WTC11 (cell line): Measurements from ENCODE around the gene DLX2. TPM values are rescaled to one million over a fixed set of nuclear protein-coding genes. Genes with fewer than 3 reads are reported as not detected.
A peak's percentile ranks its signal among the peaks of the same experiment; 100 is the strongest.

Source experiments
- ATAC-seq: fragments of 200-7000 bp; cut with Tn5 transposase; 2 replicates; pipeline ENCODE4 v1.10.0; 2021; ENCODE audit warnings: mild to moderate bottlenecking, moderate library complexity
- CTCF ChIA-PET: fragments of 300-600 bp; sonication (Branson Sonifier 250); formaldehyde crosslinking; loops from one replicate; lab custom pipeline; 2021; ENCODE audit warnings: antibody characterized with exemption; lab: Charles Lee
- POLR2A ChIA-PET: fragments of 350-600 bp; sonication (Branson Sonifier 250); formaldehyde crosslinking; loops from one replicate; lab custom pipeline; 2021; ENCODE audit warnings: antibody characterized with exemption; lab: Charles Lee
- DNase-seq: peaks from one replicate; pipeline ENCODE4 v3.0.0; 2021; ENCODE audit warnings: low spot score
- H3K27ac Mint-ChIP-seq: 2 replicates; pipeline ENCODE4 v1.8.0; 2021; ENCODE audit warnings: mixed read lengths
- H3K27me3 Mint-ChIP-seq: 2 replicates; pipeline ENCODE4 v1.8.0; 2021; ENCODE audit warnings: low read depth, mild to moderate bottlenecking, moderate library complexity, mixed read lengths
- H3K36me3 Mint-ChIP-seq: 2 replicates; pipeline ENCODE4 v1.8.0; 2021; ENCODE audit warnings: mixed read lengths
- H3K4me1 Mint-ChIP-seq: 2 replicates; pipeline ENCODE4 v1.8.0; 2022; ENCODE audit warnings: mixed read lengths
- H3K4me3 Mint-ChIP-seq: 2 replicates; pipeline ENCODE4 v1.8.0; 2021; ENCODE audit warnings: mild to moderate bottlenecking, moderate library complexity, mixed read lengths
- H3K9me3 Mint-ChIP-seq: 2 replicates; pipeline ENCODE4 v1.8.0; 2021; ENCODE audit warnings: mixed read lengths
- FOXJ3 ChIP-seq: sonication (generic); formaldehyde crosslinking; IDR thresholded peaks from 2 replicates; pipeline ENCODE4 v1.9.0; 2021; ENCODE audit warnings: missing genetic modification reagents, mild to moderate bottlenecking, borderline replicate concordance
- HMGA2 ChIP-seq: fragments of 250-450 bp; sonication (Bioruptor Pico); IDR thresholded peaks from 2 replicates; pipeline ENCODE4 v1.4.0; 2021; ENCODE audit warnings: mild to moderate bottlenecking, moderate library complexity
- KAT7 ChIP-seq: sonication (generic); formaldehyde crosslinking; IDR thresholded peaks from 2 replicates; pipeline ENCODE4 v1.8.1; 2023; ENCODE audit warnings: missing genetic modification reagents, mild to moderate bottlenecking, borderline replicate concordance
- NFATC4 ChIP-seq: fragments of 250-450 bp; sonication (Bioruptor Pico); IDR thresholded peaks from 2 replicates; pipeline ENCODE4 v1.9.0; 2021; ENCODE audit warnings: mild to moderate bottlenecking
- ZNF423 ChIP-seq: fragments of 250-450 bp; sonication (Bioruptor Pico); IDR thresholded peaks from 2 replicates; pipeline ENCODE4 v2.1.2; 2022; ENCODE audit warnings: mild to moderate bottlenecking, moderate library complexity
- total RNA-seq: library from RNA; stranded (reverse); gene quantifications from 3 replicates; pipeline ENCODE4 v1.2.3, GENCODE V29; 2021
- TF ChIP-seq, protein P1 (sequence below): fragments of 250-450 bp; sonication (Bioruptor Pico); IDR thresholded peaks from 2 replicates; pipeline ENCODE4 v1.9.0; 2021; ENCODE audit warnings: mild to moderate bottlenecking, borderline replicate concordance
- TF ChIP-seq, protein P2 (sequence below): sonication (generic); formaldehyde crosslinking; IDR thresholded peaks from 2 replicates; pipeline ENCODE4 v1.8.0; 2022; ENCODE audit warnings: mild to moderate bottlenecking, missing genetic modification reagents
- TF ChIP-seq, protein P3 (sequence below): sonication (generic); formaldehyde crosslinking; IDR thresholded peaks from 2 replicates; pipeline ENCODE4 v1.8.0; 2023; ENCODE audit warnings: missing genetic modification reagents, mild to moderate bottlenecking, borderline replicate concordance

Gene DLX2
- total RNA-seq, 1 experiment from 2014 or later, result 0.28 TPM

DNA sequence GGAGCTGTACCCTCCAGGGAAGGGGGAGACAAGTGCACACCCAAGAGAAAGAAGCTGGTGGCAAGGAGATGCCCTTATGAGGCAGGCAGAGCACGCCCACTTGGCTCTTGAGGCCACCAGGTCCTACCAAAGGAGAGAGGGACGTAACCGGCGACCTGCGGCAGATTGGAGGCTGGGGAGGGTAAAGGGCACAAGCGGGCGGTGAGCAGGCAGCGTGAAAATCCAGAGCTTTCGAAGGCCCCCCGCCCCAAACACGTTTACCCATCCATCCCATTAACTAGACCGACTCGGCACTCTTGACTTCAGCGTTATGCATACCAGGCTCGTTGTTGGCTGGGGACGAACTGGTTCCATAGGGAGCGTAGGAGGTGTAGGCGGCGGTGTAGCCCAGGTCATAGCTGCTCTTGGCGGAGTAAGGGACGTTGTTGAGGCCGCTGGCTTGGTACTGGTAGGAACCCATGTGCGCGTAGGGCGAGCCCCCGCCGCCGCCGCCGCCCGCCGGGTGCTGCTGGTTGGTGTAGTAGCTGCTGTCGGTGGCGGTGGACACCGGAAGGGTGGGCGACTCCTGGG, 794 bp downstream of the DLX2 start:
- POLR2A ChIA-PET, result interaction anchor here (0.6 to 1.7 kb wide), 4 partner anchors 11 to 183 kb away, joined by 3 to 5 read pairs (median 4); partner anchors contain the start of gene DLX1
- CTCF ChIA-PET, result interaction anchor here (0.6 to 7.1 kb wide), 13 partner anchors 9 to 400 kb away, joined by 3 to 123 read pairs (median 5); partner anchors contain the start of gene DLX1
- Mint-ChIP-seq H3K27ac (no peak overlapping the region), H3K4me3 (peak overlapping the region; percentile 72), H3K36me3 (no peaks in the 10 kb centered on the region), H3K9me3 (no peaks in the 10 kb centered on the region)
- peak; percentile 41 for DNase-seq
- TF ChIP-seq KAT7 (CRISPR knock-in tag) (no peak), HMGA2 (CRISPR knock-in tag) (no peak), NFATC4 (no peak), FOXJ3 (CRISPR knock-in tag) (no peak)
- TF ChIP-seq, protein P1, sequence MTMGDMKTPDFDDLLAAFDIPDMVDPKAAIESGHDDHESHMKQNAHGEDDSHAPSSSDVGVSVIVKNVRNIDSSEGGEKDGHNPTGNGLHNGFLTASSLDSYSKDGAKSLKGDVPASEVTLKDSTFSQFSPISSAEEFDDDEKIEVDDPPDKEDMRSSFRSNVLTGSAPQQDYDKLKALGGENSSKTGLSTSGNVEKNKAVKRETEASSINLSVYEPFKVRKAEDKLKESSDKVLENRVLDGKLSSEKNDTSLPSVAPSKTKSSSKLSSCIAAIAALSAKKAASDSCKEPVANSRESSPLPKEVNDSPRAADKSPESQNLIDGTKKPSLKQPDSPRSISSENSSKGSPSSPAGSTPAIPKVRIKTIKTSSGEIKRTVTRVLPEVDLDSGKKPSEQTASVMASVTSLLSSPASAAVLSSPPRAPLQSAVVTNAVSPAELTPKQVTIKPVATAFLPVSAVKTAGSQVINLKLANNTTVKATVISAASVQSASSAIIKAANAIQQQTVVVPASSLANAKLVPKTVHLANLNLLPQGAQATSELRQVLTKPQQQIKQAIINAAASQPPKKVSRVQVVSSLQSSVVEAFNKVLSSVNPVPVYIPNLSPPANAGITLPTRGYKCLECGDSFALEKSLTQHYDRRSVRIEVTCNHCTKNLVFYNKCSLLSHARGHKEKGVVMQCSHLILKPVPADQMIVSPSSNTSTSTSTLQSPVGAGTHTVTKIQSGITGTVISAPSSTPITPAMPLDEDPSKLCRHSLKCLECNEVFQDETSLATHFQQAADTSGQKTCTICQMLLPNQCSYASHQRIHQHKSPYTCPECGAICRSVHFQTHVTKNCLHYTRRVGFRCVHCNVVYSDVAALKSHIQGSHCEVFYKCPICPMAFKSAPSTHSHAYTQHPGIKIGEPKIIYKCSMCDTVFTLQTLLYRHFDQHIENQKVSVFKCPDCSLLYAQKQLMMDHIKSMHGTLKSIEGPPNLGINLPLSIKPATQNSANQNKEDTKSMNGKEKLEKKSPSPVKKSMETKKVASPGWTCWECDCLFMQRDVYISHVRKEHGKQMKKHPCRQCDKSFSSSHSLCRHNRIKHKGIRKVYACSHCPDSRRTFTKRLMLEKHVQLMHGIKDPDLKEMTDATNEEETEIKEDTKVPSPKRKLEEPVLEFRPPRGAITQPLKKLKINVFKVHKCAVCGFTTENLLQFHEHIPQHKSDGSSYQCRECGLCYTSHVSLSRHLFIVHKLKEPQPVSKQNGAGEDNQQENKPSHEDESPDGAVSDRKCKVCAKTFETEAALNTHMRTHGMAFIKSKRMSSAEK, result no peak
- TF ChIP-seq, protein P2, sequence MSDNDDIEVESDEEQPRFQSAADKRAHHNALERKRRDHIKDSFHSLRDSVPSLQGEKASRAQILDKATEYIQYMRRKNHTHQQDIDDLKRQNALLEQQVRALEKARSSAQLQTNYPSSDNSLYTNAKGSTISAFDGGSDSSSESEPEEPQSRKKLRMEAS (CRISPR knock-in tag), result no peak
- TF ChIP-seq, all 79 proteins: peak for 0
- peaks cover 99% of the 10 kb centered on the region for H3K27me3 Mint-ChIP-seq
- peak; percentile 3 for ATAC-seq
- H3K4me1 Mint-ChIP-seq, result peaks cover 42% of the 10 kb centered on the region

DNA sequence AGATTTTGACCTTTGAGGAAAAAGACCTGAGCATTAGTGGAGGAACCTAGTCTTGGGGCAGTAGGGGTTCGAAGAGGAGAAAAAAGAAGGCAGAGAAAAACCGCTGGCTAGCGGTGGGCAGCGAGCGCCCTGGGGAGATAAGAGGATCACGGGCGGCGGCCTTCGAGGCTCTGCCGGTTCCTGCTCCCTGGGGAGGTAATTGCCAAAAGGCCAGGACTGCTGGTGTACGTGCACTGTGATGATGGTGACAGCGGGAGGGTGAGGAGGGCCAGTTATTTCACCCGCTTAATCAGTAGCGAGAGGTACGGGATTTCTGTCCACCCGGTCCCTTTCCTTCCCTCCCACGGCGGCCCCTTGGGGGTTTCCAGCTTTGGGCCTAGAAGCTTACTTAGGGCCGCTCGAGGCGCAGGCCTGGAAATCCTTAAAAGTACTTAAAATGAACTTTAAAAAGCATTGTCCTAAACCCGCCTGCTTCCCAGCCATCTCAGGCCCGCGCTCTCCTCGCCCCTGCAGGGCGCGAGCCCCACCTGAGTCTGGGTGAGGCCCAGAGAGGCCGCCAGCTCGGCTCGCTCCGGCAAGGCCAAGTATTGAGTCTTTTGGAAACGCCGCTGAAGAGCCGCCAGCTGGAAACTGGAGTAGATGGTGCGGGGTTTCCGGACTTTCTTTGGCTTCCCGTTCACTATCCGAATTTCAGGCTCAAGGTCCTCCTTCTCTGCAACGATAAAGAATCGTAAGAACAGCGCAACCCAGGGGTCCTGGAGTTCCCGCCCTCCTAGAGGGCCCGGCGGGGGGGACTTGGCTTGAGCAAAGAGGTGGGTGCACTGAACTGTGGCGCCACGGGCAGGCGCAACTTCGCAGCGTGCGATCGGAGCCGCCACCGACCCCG, 1.5 kb downstream of the DLX2 start:
- H3K4me3 Mint-ChIP-seq, result peak overlapping the region; percentile 72
- no peak for DNase-seq
- ChIA-PET POLR2A (interaction anchor here (0.6 to 1.7 kb wide), 4 partner anchors 11 to 180 kb away, joined by 3 to 5 read pairs (median 4); partner anchors contain the start of gene DLX1), CTCF (interaction anchor here (0.6 to 7.1 kb wide), 9 partner anchors 8 to 398 kb away, joined by 3 to 123 read pairs (median 7); partner anchors contain the start of gene DLX1)
- H3K4me1 Mint-ChIP-seq, result peaks cover 47% of the 10 kb centered on the region
- H3K27ac Mint-ChIP-seq, result no peak overlapping the region
- TF ChIP-seq ZNF423 (CRISPR knock-in tag), result peak; percentile 37; the same call in 1 of the 2 replicates
- TF ChIP-seq NFATC4, result no peak
- TF ChIP-seq, protein P3, sequence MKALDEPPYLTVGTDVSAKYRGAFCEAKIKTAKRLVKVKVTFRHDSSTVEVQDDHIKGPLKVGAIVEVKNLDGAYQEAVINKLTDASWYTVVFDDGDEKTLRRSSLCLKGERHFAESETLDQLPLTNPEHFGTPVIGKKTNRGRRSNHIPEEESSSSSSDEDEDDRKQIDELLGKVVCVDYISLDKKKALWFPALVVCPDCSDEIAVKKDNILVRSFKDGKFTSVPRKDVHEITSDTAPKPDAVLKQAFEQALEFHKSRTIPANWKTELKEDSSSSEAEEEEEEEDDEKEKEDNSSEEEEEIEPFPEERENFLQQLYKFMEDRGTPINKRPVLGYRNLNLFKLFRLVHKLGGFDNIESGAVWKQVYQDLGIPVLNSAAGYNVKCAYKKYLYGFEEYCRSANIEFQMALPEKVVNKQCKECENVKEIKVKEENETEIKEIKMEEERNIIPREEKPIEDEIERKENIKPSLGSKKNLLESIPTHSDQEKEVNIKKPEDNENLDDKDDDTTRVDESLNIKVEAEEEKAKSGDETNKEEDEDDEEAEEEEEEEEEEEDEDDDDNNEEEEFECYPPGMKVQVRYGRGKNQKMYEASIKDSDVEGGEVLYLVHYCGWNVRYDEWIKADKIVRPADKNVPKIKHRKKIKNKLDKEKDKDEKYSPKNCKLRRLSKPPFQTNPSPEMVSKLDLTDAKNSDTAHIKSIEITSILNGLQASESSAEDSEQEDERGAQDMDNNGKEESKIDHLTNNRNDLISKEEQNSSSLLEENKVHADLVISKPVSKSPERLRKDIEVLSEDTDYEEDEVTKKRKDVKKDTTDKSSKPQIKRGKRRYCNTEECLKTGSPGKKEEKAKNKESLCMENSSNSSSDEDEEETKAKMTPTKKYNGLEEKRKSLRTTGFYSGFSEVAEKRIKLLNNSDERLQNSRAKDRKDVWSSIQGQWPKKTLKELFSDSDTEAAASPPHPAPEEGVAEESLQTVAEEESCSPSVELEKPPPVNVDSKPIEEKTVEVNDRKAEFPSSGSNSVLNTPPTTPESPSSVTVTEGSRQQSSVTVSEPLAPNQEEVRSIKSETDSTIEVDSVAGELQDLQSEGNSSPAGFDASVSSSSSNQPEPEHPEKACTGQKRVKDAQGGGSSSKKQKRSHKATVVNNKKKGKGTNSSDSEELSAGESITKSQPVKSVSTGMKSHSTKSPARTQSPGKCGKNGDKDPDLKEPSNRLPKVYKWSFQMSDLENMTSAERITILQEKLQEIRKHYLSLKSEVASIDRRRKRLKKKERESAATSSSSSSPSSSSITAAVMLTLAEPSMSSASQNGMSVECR (CRISPR knock-in tag), result no peak
- H3K27me3 Mint-ChIP-seq, result peaks cover 99% of the 10 kb centered on the region
- no peaks in the 10 kb centered on the region for H3K36me3 Mint-ChIP-seq
- no peaks in the 10 kb centered on the region for H3K9me3 Mint-ChIP-seq
- ATAC-seq, result no peak
